Thyroid gland (tissue), 4 donors: ENCODE results near the gene PCDHA2.
"Not testable (repeated sequence)": the region's sequence is repeated elsewhere in the genome, so short reads cannot be mapped to it uniquely, and the experiment has no call there.

Source experiments
- CTCF ChIP-seq, 6 experiments: fragments of 200-600 bp in 3 of 6; fragments of 450-650 bp in 3 of 6; sonication (generic) in 3 of 6; IDR thresholded peaks; one replicate each; pipeline ENCODE4 v1.5.1; 2016 to 2019; ENCODE audit warnings: antibody characterized with exemption in 6 of 6, mild to moderate bottlenecking in 2 of 6, inconsistent platforms in 1 of 6, moderate library complexity in 1 of 6
- POLR2A ChIP-seq, 2 donors: fragments of 450-650 bp; IDR thresholded peaks; one replicate each; pipeline ENCODE4 v1.6.1; 2017; ENCODE audit warnings: antibody characterized with exemption in 2 of 2, mild to moderate bottlenecking in 2 of 2, moderate library complexity in 1 of 2

GRCh38 chr5:140787422-140787821 is 7.2 kb upstream of the PCDHA2 start:
- not testable (repeated sequence) for TF ChIP-seq CTCF, POLR2A (IDR thresholded peaks at IDR 0.05)
